ENCODE measurements around the gene RIMOC1. TPM values are rescaled to one million over a fixed set of nuclear protein-coding genes. Genes with fewer than 3 reads are reported as not detected.

The RIMOC1 gene
- total and polyA plus RNA-seq, 10 of the 15 experiments (the other 5 are each of a cell fraction or from before 2014, with no cell fraction given): 3.9 to 33.1 (median 16.0) TPM

DNA sequence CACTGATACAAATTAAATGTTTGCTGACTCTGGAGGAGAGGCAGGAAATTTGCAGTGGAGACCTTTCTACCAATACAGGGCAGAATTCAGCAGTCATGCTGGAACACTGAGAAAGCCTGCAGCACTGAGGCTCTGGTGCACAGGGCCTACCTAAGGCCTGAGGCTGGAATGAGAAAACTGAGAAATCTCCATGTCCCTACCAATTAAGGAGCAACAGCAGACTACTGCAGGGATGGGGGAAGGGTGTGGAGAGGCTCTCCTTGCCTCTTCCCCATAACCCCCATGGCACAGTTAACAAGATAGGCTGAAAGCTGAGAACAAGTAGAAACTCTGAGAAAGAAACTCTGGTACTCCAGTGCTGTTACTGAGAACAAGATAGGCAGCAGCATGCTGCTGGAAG, 31.4 kb downstream of the RIMOC1 start:
- H3K9ac ChIP-seq (ENCODE audit: control insufficient read depth, insufficient read depth, low read length): no peak overlapping the region
- no peaks in the 10 kb centered on the region for H4K20me1 ChIP-seq (ENCODE audit: control insufficient read depth, insufficient read depth)
- H2AFZ ChIP-seq (ENCODE audit: control insufficient read depth, low read depth, low read length): no peak overlapping the region
- intact Hi-C loops (cut with micrococcal nuclease; ENCODE audit: unreplicated experiment): no loop called here
- ChIA-PET POLR2A (no interaction called here), CTCF (no interaction called here), RAD21 (ENCODE audit: unreplicated experiment) (interaction anchor here (1.5 kb wide), 1 partner anchor 121 kb away, joined by 4 read pairs; no protein-coding TSS in a partner anchor), SMC1A (ENCODE audit: uncharacterized antibody, unreplicated experiment) (interaction anchor here (1.1 kb wide), 1 partner anchor 8 kb away, joined by 3 read pairs; no protein-coding TSS in a partner anchor)
- no peaks in the 10 kb centered on the region for H3K4me1 ChIP-seq (ENCODE audit: control insufficient read depth, insufficient read depth, low read length)
- no peaks in the 10 kb centered on the region for H3K27me3 ChIP-seq (replicated peaks in 1 of 2; ENCODE audit: control insufficient read depth in 2 of 2, insufficient read depth in 2 of 2, low read length in 1 of 2)
- ATAC-seq (no peak), DNase-seq (ENCODE audit: low read depth, low spot score) (no peak), FAIRE-seq (no peak)
- in situ Hi-C loops (cut with MboI): no loop called here
- no peaks in the 10 kb centered on the region; a peak in 1 of 4 replicates for H3K36me3 ChIP-seq (ENCODE audit: control insufficient read depth in 2 of 2, insufficient read depth in 2 of 2, low read length in 1 of 2)
- H3K4me2 ChIP-seq (ENCODE audit: control insufficient read depth, insufficient read depth): no peak overlapping the region
- no peak overlapping the region for H3K4me3 ChIP-seq
- TF ChIP-seq E2F4 (IDR thresholded peaks at IDR 0.05; ENCODE audit: low read depth, low read length): no peak
- no peak for TF ChIP-seq FOXK2 (IDR thresholded peaks at IDR 0.05)
- TF ChIP-seq, protein P1, sequence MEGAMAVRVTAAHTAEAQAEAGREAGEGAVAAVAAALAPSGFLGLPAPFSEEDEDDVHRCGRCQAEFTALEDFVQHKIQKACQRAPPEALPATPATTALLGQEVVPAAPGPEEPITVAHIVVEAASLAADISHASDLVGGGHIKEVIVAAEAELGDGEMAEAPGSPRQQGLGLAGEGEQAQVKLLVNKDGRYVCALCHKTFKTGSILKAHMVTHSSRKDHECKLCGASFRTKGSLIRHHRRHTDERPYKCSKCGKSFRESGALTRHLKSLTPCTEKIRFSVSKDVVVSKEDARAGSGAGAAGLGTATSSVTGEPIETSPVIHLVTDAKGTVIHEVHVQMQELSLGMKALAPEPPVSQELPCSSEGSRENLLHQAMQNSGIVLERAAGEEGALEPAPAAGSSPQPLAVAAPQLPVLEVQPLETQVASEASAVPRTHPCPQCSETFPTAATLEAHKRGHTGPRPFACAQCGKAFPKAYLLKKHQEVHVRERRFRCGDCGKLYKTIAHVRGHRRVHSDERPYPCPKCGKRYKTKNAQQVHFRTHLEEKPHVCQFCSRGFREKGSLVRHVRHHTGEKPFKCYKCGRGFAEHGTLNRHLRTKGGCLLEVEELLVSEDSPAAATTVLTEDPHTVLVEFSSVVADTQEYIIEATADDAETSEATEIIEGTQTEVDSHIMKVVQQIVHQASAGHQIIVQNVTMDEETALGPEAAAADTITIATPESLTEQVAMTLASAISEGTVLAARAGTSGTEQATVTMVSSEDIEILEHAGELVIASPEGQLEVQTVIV (IDR thresholded peaks at IDR 0.05; ENCODE audit: borderline replicate concordance, partially characterized antibody): no peak
- no peak for TF ChIP-seq CEBPZ (IDR thresholded peaks at IDR 0.05; ENCODE audit: low read depth, low read length)
- no peak for TF ChIP-seq BCL11A (IDR thresholded peaks at IDR 0.05; ENCODE audit: low read depth, low read length)
- TF ChIP-seq ASH2L (IDR thresholded peaks at IDR 0.05; ENCODE audit: borderline replicate concordance, low read depth): no peak
- no TSS peak for BruUV-seq (replicated peaks)
- no peaks in the 10 kb centered on the region for H3K79me2 ChIP-seq (ENCODE audit: control insufficient read depth, insufficient read depth, low read length)
- H3K27ac ChIP-seq (ENCODE audit: control insufficient read depth, insufficient read depth): no peak overlapping the region
- H3K9me3 ChIP-seq (replicated peaks; ENCODE audit: control insufficient read depth, insufficient read depth, low read length): no peaks in the 10 kb centered on the region
